Stomach smooth muscle (tissue), 2 donors: Measurements from ENCODE around the gene ZNF256.
"Not testable (repeated sequence)": the region's sequence is repeated elsewhere in the genome, so short reads cannot be mapped to it uniquely, and the experiment has no call there.

Source experiments
- H3K27ac ChIP-seq: one replicate; pipeline ENCODE4 v1.7.0; 2013; ENCODE audit warnings: mild to moderate bottlenecking, low read length, inconsistent platforms
- H3K27me3 ChIP-seq, 2 donors: one replicate each; pipeline ENCODE4 v1.7.0; 2013; ENCODE audit warnings: low read length in 2 of 2; ENCODE audit not compliant: insufficient read depth in 2 of 2, control insufficient read depth in 1 of 2
- H3K36me3 ChIP-seq, 2 donors: one replicate each; pipeline ENCODE4 v1.7.0; 2013; ENCODE audit warnings: low read length in 2 of 2; ENCODE audit not compliant: control insufficient read depth in 2 of 2, insufficient read depth in 2 of 2
- H3K4me1 ChIP-seq: one replicate; pipeline ENCODE4 v1.7.0; 2013; ENCODE audit warnings: low read length; ENCODE audit not compliant: control insufficient read depth, insufficient read depth
- H3K4me3 ChIP-seq, 2 donors: one replicate each; pipeline ENCODE4 v1.7.0; 2013; ENCODE audit warnings: low read length in 2 of 2
- H3K9ac ChIP-seq, 2 donors: one replicate each; pipeline ENCODE4 v1.7.0; 2013; ENCODE audit warnings: low read length in 2 of 2, mild to moderate bottlenecking in 1 of 2
- H3K9me3 ChIP-seq, 2 donors: one replicate each; pipeline ENCODE4 v1.7.0; 2013; ENCODE audit warnings: low read length in 2 of 2; ENCODE audit not compliant: control insufficient read depth in 2 of 2
- donor health status: healthy.
- donor health status: Pancreatic carcinoma.

ZNF256 gene

DNA sequence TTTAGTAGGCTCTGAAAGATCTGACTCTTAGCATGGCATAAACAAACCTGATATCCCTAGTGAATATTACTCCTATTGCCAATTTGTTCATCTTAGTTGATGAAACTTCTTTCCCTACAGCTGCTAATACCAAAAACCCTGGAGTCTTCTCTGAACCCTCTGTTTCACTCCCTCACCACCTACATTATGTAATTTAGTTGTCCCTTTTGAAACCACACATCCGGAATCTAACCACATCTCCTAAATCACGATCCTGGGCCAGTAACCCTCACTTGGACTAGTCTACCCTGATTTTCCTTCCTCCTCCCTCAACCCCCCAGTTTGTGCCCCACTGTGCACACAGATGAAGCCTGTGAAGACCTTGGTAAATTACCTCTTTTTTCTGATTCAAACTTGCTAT, 1.2 kb downstream of the ZNF256 start:
- Histone ChIP-seq H3K9me3 (peaks cover 36 to 43% of the 10 kb centered on the region in 2 donors), H3K36me3 (peaks cover 25 to 29% of the 10 kb centered on the region in 2 donors), H3K27me3 (no peaks in the 10 kb centered on the region), H3K27ac (peak overlapping the region; percentile 77), H3K9ac (no peak overlapping the region), H3K4me1 (peaks cover 12% of the 10 kb centered on the region), H3K4me3 (peak overlapping the region; percentile 80 to 94)

DNA sequence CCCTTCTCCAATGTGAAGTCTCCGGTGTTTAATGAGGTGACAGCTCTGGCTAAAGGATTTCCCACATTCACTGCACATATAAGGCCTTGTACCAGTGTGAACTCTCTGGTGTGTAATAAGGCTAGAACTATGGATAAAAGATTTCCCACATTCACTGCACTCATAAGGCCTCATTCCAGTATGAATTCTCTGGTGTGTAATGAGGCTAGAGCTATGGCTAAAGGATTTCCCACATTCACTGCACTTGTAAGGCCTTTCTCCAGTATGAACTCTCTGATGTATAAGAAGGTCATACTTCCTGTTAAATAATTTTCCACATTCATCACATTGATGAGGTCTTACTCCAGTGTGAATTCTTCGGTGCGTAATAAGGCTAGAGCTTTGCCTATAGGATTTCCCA, 5.9 kb downstream of the ZNF256 start:
- H3K9me3 ChIP-seq: peaks cover 43% of the 10 kb centered on the region in 2 donors
- peaks cover 31 to 36% of the 10 kb centered on the region in 2 donors for H3K36me3 ChIP-seq
- H3K9ac ChIP-seq: no peak overlapping the region
- peaks cover 7% of the 10 kb centered on the region for H3K4me1 ChIP-seq
- H3K4me3 ChIP-seq: no peak overlapping the region
- no peak overlapping the region for H3K27ac ChIP-seq
- no peaks in the 10 kb centered on the region for H3K27me3 ChIP-seq

GRCh38 chr19:57935731-57936130, 11.8 kb downstream of the ZNF256 start:
- Histone ChIP-seq H3K27ac (no peak overlapping the region), H3K27me3 (no peaks in the 10 kb centered on the region), H3K36me3 (peaks cover 4 to 11% of the 10 kb centered on the region in 2 donors), H3K4me1 (peaks cover 11% of the 10 kb centered on the region), H3K4me3 (no peak overlapping the region), H3K9ac (no peak overlapping the region), H3K9me3 (peaks cover 4 to 7% of the 10 kb centered on the region in 2 donors)

GRCh38 chr19:57934820-57935665, 12.5 kb downstream of the ZNF256 start, which contains the start of gene ZNF418:
TSS of gene ZNF418 (minus strand) at chr19:57935402. CDS start at chr19:57933822, 1,580 bp downstream.
- Histone ChIP-seq H3K4me3 (peak within 1 kb of the TSS; percentile 79 to 93), H3K27me3 (no peaks in the 10 kb centered on the region), H3K9me3 (peaks cover 4 to 7% of the 10 kb centered on the region in 2 donors), H3K36me3 (peaks cover 9 to 15% of the 10 kb centered on the region in 2 donors), H3K27ac (peak within 1 kb of the TSS; percentile 58), H3K4me1 (peaks cover 11% of the 10 kb centered on the region), H3K9ac (peak within 1 kb of the TSS; percentile 80)

DNA sequence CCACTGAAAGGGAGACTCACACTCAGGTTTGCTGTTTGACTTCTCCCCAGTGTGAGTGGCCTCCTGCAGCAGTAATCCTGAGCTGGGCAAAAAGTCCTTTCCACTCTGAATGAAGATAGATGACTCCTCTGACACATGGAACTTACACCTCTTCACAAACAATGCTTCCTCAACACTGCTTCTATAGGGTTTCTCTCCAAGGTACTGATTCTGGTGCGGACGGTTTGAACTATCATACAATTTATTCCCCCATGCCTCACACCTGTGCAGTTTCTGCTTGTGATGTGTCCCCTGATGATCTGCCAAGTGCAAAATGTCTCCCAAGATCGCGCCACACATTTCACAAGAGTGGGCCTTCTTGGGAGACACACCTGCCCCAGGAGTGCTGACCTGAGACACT, 19.9 kb downstream of the ZNF256 start:
- H3K4me3 ChIP-seq: peak overlapping the region in 1 of 2 donors; percentile 46
- H3K9me3 ChIP-seq: peaks cover 30 to 39% of the 10 kb centered on the region in 2 donors
- no peaks in the 10 kb centered on the region for H3K4me1 ChIP-seq
- no peak overlapping the region for H3K27ac ChIP-seq
- no peaks in the 10 kb centered on the region for H3K27me3 ChIP-seq
- H3K36me3 ChIP-seq: peaks cover 39 to 48% of the 10 kb centered on the region in 2 donors
- no peak overlapping the region for H3K9ac ChIP-seq

- Histone ChIP-seq H3K4me1 (peaks cover 11% of the 10 kb centered on the region), H3K4me3 (peak within 1 kb of the TSS; percentile 82 to 91), H3K9ac (peak within 1 kb of the TSS; percentile 81 to 89), H3K36me3 (peaks cover 11 to 16% of the 10 kb centered on the region in 2 donors), H3K27ac (peak within 1 kb of the TSS; percentile 58)
- not testable (repeated sequence) for H3K27me3 ChIP-seq, H3K9me3 ChIP-seq
These were observed 31.1 kb downstream of the ZNF256 start, which contains the start of gene ZNF417 for GRCh38 chr19:57916168-57916995. TSS of gene ZNF417 (minus strand) at chr19:57916592. CDS start at chr19:57916411, 181 bp downstream.

DNA sequence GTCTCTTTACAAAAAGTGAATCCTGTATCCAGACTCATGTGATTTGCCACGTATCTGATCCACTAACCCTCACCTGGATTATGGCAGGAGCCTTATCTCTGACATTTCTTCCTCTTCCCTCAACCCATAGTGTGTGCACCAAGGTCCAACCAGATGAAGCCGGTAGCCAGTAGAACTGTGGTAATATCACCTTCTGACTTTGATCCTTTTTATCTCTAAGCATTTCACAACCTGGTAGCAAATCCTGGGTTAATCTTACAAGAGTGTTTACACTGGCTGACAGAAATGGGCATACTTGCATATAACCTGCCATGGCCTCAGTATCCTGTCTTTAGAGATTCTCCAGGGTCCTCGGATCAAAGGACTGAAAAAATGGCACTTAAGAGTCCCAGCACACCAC, 33.0 kb downstream of the ZNF256 start:
- peak overlapping the region; percentile 8 to 17 for H3K4me3 ChIP-seq
- H3K9ac ChIP-seq: no peak overlapping the region
- H3K27me3 ChIP-seq: no peaks in the 10 kb centered on the region
- H3K9me3 ChIP-seq: peaks cover 0 to 8% of the 10 kb centered on the region in 2 donors
- H3K27ac ChIP-seq: no peak overlapping the region
- peaks cover 11% of the 10 kb centered on the region for H3K4me1 ChIP-seq
- H3K36me3 ChIP-seq: peaks cover 14 to 18% of the 10 kb centered on the region in 2 donors

GRCh38 chr19:57907394-57907793, 40.1 kb downstream of the ZNF256 start:
- Histone ChIP-seq H3K4me1 (no peaks in the 10 kb centered on the region), H3K27ac (no peak overlapping the region), H3K9ac (no peak overlapping the region), H3K36me3 (peaks cover 21 to 32% of the 10 kb centered on the region in 2 donors), H3K9me3 (peaks cover 0 to 9% of the 10 kb centered on the region in 2 donors), H3K27me3 (no peaks in the 10 kb centered on the region), H3K4me3 (no peak overlapping the region)

GRCh38 chr19:57905258-57905657, 42.2 kb downstream of the ZNF256 start:
- no peaks in the 10 kb centered on the region for H3K27me3 ChIP-seq
- H3K36me3 ChIP-seq: peaks cover 10 to 17% of the 10 kb centered on the region in 2 donors
- H3K27ac ChIP-seq: no peak overlapping the region
- H3K4me3 ChIP-seq: no peak overlapping the region
- H3K9me3 ChIP-seq: peaks cover 0 to 3% of the 10 kb centered on the region in 2 donors
- no peaks in the 10 kb centered on the region for H3K4me1 ChIP-seq
- H3K9ac ChIP-seq: no peak overlapping the region

DNA sequence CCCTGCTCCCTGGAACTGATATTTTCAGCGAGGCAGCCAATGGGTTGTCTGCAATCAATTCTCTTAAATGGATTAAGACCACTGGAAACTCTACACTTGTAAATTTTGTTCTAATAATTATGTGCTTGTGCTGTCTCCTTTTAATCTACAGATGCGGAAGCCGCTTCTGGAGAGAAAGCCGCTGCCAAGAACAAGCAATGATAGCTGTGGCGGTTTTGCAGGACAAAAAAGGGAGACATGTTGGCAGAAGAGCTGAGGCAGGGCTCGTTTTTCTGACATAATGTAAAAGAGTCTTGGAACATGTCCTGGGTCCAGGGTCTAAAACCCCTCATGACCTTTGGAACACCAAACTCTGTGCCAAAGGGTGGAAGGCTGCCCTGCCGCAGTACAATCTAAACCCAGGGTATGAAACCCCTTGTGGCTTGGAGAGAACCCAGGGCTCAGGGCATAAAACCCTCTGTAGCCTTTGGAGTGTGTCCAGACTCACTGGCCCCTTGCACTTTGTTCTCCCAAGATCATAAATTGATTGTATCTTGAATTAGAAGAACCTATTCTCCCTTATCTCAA, 43.8 kb downstream of the ZNF256 start:
- peaks cover 0 to 3% of the 10 kb centered on the region in 2 donors for H3K9me3 ChIP-seq
- no peaks in the 10 kb centered on the region for H3K27me3 ChIP-seq
- peaks cover 4 to 16% of the 10 kb centered on the region in 2 donors for H3K36me3 ChIP-seq
- H3K4me1 ChIP-seq: no peaks in the 10 kb centered on the region
- no peak overlapping the region for H3K4me3 ChIP-seq
- H3K9ac ChIP-seq: no peak overlapping the region
- H3K27ac ChIP-seq: no peak overlapping the region
